A172 (cell line): Measurements from ENCODE around the gene PERM1. TPM values are rescaled to one million over a fixed set of nuclear protein-coding genes. Genes with fewer than 3 reads are reported as not detected.

Experiments
- DNase-seq: peaks from one replicate; pipeline ENCODE4 v3.0.0-alpha.2; 2015; ENCODE audit warnings: low spot score
- total RNA-seq: library from RNA; depleted of rRNA; stranded (reverse); fragments of >200 nt; shearing (Covaris generic); gene quantifications from 2 replicates; pipeline ENCODE4 v1.2.3, GENCODE V29; 2014; rRNA removed

PERM1 gene
- total RNA-seq, 1 experiment from 2014 or later: not detected

- no peak for DNase-seq
Observed at GRCh38 chr1:934991-935750, 46.7 kb downstream of the PERM1 start.

DNA sequence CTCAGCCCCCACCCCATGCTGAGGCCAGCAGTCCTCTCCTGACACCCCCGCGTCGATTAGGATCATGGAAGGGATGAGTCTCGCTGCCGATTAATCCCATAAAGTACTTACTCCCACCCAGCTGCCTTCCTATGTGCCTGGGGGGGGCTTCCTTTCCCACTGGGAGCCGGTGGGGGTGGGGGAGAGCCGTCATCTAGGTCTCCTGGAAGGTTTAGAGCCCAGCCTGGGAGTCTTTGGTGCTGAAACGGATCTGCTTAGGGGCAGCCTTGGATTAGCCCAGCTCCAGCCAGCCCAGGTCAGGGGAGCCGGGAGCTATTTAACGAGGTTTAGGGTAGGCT is 48.3 kb downstream of the PERM1 start:
- DNase-seq: no peak

GRCh38 chr1:932776-933602 is 48.9 kb downstream of the PERM1 start:
- no peak for DNase-seq

GRCh38 chr1:932173-932510 is 49.8 kb downstream of the PERM1 start:
- DNase-seq: no peak

GRCh38 chr1:931380-932172 is 50.3 kb downstream of the PERM1 start:
- DNase-seq: no peak

- DNase-seq: no peak
Observed at GRCh38 chr1:930633-931138, 51.2 kb downstream of the PERM1 start.

DNA sequence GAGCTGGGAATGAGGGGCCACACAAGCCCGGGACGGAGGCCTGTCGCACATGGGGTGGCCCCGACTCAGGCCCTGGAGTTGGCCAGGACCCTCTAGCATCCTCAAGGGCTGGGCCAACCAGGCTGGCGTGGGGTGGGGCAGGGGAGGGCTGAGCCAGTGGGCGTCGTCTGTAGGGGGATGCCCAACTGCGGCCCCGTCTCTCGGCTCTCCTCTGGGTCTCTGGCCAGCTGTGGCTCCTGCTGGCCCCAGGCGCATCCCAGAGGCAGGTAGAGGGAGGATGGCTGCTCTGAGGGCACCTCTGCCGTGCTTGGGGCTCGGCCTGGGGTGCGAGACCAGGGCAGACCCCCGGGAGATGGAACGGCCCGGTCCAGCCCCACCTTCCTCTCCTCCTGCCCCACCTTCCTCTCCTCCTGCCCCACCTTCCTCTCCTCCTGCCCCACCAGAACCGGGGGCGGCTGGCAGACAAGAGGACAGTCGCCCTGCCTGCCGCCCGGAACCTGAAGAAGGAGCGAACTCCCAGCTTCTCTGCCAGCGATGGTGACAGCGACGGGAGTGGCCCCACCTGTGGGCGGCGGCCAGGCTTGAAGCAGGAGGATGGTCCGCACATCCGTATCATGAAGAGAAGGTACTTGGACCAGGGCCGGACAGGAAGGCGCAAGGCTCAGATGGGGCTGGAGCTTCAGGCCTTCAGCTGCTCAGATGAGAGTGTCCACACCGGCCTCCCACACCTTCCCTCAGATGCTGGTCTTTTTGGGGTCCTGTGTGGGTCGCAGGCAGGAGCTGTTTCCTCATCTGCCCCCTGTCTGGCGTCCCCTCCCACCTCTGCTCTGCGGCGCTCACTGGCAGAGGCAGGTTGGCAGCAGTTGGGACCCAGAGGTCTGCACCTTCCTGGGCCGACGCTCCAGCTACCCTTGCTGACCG is 51.9 kb downstream of the PERM1 start:
- DNase-seq: no peak

DNA sequence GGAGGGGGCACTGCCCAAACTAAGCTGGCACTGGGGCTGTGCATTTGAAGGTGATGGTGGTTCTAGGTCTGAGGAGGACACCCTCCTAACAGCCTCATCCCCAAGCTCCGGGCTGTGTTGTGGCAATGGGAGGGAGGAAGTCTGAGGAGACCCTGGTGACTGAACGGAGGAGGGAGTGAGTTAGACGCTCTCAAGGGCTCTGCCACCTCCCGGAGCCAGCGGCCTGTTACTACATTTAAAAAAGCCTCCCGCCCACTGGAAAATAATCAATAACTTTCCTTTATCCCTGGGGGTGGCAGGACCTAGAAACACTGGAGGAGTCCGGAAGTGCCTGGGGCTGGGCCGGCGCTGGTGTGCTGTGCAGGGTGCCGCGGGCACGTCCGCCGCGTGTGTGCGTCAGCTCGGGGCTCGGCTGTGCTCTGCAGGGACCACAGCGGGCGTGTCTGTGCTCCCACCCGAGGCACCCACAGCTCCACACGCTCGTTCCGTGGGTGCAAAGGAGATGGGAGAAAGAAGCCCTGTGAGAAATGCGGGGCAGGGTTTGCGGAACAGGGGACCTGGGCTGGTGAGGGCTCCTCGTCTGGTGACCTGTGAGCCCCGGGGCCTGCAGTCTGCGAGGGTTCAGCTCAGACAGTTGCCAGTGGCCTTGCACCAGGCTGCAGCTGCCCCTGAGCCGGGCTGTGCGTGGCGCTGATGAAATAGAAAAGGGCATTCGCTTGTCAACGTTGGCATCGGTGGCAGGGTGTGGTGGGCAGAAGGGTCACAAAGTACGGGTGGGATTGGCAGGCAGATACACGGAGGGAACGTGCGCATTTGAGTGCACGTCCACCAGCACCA is 52.9 kb downstream of the PERM1 start:
- DNase-seq: no peak

GRCh38 chr1:927748-928147 is 54.1 kb downstream of the PERM1 start:
- DNase-seq: no peak

DNA sequence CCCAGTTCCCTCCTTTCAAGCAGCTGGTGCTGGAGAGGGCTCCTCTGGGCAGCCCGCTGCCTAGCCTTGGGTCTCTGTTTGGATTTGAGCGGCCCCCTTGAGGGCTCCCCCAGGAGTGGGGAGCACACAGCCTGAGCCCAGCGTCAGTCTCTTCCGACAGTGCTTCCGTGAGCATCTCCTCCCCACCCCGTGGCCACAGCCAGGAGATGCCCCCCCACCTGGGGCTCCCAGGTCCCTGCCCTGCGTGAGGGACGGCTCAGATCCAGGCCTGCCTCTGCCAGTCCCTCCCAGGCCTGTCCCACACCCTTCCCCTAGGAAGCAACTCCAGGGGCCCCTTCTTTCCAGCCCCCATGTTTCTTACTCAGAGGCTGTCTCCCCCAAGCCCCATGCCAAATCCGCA is 54.7 kb downstream of the PERM1 start:
- DNase-seq: no peak

DNA sequence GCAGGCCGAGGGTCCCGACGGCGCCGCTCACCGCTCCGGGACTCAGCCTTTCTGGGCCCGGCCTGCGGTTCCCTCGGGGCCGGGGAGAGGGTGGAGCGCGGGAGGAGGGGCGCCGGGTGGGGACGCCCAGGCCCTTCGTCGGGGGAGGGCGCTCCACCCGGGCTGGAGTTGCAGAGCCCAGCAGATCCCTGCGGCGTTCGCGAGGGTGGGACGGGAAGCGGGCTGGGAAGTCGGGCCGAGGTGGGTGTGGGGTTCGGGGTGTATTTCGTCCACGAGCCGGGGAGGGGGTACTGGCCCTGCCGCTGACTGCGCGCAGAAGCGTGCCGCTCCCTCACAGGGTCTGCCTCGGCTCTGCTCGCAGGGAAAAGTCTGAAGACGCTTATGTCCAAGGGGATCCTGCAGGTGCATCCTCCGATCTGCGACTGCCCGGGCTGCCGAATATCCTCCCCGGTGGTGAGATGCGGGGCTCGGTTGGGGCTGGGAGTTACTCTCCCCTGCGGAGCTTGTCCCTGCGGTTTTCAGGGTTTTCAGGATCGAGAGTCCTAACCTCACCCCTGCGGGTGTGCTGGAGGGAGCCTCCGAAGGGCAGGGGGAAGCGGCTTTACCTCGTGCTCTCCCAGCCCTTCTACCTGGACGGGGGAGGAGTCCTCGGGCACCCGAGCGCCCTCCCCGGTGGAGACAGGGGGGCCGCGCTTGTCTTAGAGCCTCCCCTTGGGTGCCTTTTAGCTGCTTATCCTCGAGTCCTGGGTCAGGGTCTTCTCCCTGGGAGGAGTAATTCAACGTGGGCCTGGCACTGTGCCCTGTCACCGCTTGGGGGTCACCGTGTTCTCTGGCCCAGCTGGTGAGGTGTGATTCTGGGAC is 56.1 kb downstream of the PERM1 start:
- DNase-seq: no peak

Other genes with a start within 250 kb of the PERM1 start
- gene SAMD11, start 58.2 kb downstream of the PERM1 start, total RNA-seq: 37.0 and 62.7 TPM in 2 replicates
- gene NOC2L, start 22.8 kb downstream of the PERM1 start, total RNA-seq: 68.7 and 72.8 TPM in 2 replicates
- 2.9 and 8.0 TPM in 2 replicates for gene KLHL17, start 21.5 kb downstream of the PERM1 start, total RNA-seq
- 0.62 and 0.93 TPM in 2 replicates for gene PLEKHN1, start 15.6 kb downstream of the PERM1 start, total RNA-seq
- gene HES4, start 18.0 kb upstream of the PERM1 start, total RNA-seq: 10.0 and 20.7 TPM in 2 replicates
- 63.5 and 100.0 TPM in 2 replicates for gene ISG15, start 31.4 kb upstream of the PERM1 start, total RNA-seq
- 107 and 115 TPM in 2 replicates for gene AGRN, start 38.0 kb upstream of the PERM1 start, total RNA-seq
- not detected in 2 replicates for gene RNF223, start 92.2 kb upstream of the PERM1 start, total RNA-seq
- gene C1orf159, start 134.0 kb upstream of the PERM1 start, total RNA-seq: 8.2 and 10.0 TPM in 2 replicates
- not detected in 2 replicates for gene TTLL10, start 191.8 kb upstream of the PERM1 start, total RNA-seq
- not detected in 2 replicates for gene TNFRSF18, start 224.5 kb upstream of the PERM1 start, total RNA-seq
- gene TNFRSF4, start 232.1 kb upstream of the PERM1 start, total RNA-seq: not detected in 2 replicates
- gene SDF4, start 249.9 kb upstream of the PERM1 start, total RNA-seq: 93.4 and 109 TPM in 2 replicates